ENCODE data around the gene CDH22.
A peak's percentile ranks its signal among the peaks of the same experiment; 100 is the strongest.

The CDH22 gene

DNA sequence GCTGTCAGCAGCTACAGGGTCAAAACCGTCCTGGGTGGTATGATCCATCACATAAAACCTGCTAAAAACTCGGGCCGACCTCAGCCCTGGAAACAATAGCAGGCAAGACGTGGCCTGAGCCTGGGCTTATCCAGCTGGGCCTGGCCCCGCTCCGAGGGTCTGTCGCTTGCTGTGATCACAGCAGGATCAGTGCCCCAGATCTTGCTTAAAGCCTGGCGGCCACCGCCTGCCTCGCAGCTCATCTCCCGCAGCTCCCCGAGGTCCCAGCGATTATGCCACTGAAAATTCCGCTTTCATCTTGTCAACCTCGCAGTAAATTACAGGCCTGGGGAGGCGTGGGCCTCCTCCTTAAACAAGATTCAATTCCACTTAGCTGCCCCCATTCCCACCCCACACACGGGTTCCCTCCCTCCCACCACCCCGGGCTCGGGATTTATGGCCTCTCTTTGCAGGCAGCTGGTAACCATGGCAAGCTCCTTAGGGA lies 40.1 kb downstream of the CDH22 start:
- peak in 2 of 51 donors; percentile 10 to 13 for DNase-seq

DNA sequence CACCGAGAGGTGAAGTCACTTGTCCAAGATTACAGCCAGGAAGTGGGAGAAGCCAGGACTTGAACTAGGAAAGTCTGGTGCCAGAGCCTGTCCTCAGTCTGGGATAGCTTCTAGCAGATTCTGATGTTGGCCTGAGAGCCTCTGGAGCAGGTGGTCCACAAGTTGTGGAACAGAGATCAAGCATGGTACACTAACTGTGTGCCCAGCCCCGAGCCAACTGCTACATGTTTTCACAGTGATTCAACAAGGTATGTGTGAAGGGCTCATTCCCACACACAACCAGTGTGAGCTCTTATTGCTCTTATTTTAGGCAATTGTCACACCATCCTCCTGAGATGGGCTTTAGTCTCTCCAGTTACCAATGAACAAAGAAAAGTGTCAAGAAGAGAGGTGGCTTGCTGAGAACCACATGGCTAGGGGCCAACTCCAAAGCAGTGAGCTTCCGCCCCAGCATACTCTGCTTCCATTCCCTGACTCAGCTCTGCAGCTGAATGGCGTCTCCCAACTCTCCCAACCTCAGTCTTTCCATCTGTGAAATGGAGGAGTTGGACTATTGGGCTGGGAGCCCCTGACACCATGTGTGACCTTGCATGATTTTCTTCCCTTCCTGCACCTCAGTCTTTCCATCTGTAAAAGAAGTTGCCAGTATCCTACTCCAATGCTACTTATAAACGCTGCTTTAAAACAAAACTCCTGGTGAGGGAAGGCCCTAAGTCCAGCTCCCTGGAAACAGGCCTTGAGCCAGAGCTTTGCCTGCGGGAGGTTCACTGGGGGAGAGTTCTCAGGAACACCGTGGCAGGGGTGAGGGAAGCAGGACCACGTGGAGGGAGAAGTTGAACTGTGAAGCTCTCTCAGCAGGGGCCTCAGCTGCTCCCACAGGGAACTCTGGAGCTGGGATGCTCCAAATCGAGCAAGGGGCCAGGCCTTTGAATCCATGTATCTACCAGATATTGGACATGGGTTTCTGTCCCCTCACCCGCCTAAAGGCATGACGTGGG lies 40.9 kb downstream of the CDH22 start:
- peak in 3 of 51 donors; percentile 9 to 30 (median 19) for DNase-seq

DNA sequence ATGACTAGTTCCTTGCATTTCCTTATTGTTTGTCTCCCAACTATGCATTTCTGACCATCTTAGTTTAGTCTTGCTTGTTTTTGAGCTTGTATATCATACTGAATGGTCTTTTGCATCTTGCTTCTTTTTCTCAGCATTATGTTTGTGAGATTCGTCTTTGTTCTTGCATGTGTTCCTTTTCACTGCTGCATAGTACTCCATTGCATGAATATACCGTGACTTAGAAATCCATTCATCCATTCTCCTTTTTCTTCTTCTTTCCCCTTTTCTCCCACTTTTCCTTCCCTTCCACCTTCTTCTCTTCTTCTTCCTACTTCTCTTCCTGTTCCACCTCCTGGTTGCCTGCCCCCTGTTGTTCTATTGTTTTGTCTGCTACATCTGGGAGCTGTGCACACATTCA lies 42.8 kb downstream of the CDH22 start:
- no peak for DNase-seq

DNA sequence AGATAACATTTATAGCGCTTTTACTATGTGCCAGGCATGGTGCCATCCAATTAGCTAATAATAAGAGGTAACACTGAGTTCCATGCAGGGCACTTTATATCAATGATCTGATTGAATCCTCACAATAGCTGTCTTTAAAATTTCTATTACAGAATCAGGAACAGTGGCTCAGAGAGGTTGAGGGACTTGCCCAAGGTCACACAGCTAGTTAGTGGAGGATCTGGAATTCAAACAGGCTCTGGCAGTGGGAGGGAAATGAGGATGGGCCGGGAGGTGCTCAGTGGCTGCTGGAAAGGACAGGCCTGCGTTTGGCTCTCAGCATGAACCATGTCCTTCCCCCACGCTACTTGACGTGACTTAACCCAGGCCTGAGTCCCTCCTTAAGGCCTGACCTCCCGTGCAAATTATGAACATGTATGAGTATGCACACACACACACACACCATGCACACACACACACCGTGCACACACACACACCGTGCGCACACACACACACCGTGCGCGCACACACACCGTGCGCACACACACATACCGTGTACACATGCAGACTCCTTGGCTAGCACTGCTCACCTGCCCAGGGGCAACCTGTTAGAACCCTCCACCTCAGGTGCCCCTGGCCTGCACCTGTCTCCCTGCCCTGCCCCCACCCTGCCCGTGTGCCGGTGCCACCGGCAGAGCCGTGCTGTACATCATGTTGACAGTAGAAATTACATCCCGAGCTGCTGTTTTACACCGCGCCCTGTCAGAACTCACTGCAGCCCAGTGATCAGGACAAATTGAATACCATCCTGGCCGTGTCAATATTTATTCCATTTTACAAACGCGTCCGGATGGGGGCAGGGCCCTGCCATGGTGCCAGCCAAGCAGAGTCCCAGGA lies 43.7 kb downstream of the CDH22 start:
- no peak for DNase-seq

DNA sequence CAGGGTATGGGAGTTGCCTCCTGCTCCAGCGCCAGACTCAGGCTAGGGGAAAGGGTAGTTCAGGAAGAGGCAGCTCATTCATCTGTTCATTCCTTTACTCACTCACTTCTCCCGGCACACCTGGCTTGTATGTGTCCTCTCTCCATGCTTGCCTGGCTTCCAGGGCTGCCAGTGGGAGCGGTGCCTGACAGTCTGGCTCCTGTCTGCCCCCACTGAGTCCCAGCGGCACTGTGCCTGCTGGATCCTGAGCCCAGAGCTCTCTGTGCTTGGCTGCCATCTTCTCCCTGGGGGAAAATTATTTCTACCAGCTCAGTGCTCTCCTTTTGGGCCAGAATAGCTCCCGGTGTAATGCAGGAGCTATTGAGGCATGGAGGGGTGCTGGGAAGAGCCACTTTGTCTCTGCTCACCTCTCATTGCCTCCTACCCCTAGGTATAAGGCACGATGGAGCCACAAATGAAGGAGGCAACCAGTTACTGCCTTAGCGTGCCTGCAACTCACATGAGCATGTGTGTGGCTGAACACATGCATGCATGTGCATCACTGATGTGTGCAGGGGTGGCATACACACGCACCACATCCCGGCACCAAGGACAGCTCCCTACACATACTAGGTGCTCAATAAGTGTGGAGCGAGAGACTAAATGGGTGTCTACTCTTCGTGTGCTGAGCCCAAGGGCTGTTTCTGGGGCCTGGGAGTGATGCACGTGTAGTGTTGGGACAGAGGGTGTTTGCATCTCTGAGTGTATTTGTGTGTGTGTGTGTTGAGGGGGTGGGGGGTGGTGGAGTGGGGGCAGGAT lies 46.6 kb downstream of the CDH22 start:
- DNase-seq: peak in 3 of 51 donors; percentile 3 to 10 (median 5)

DNA sequence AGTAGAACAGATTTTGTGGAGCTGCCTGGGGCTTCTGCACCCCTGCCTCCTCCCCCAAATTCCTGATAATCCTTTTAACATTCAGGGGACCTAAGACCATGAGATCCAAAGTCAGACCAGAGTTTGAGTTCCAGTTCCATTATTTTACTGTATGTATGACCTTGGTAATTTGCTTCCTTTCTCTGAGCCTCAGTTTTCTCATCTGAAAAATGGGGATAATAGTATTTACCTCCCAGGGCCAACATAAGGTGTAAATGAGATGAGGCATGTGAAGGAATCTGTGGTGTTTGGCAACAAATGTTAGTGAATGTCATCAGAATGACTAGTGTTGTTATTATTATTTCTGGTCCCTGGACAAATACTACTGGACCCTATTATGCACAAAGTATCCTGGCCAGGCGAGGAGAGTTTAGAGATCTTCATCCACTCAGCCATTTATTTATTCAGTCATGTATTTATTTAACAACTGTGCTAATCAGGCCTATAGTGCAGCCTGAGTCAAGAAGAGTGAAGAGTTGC lies 47.3 kb downstream of the CDH22 start:
- no peak for DNase-seq

DNA sequence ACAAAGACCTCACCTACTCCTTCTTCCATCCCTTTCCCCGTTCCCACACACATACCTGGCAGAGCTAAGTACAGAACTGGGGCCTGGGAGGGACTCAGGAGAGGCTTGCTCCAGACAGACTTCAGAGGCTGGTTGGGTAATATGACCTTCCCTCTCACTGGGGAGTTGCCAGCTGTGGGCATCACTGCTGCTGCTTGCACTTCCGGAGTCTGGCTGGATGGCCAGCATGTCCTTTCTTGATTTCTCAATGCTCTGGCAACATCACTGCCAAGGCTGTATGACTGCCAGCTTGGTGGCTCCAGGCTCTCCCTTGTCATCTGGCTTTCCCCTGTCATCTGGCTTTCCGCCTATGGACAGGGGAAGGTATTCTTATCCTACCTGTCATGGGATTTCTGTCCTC lies 47.8 kb downstream of the CDH22 start:
- peak in 5 of 51 donors; percentile 7 to 32 (median 17) for DNase-seq

DNA sequence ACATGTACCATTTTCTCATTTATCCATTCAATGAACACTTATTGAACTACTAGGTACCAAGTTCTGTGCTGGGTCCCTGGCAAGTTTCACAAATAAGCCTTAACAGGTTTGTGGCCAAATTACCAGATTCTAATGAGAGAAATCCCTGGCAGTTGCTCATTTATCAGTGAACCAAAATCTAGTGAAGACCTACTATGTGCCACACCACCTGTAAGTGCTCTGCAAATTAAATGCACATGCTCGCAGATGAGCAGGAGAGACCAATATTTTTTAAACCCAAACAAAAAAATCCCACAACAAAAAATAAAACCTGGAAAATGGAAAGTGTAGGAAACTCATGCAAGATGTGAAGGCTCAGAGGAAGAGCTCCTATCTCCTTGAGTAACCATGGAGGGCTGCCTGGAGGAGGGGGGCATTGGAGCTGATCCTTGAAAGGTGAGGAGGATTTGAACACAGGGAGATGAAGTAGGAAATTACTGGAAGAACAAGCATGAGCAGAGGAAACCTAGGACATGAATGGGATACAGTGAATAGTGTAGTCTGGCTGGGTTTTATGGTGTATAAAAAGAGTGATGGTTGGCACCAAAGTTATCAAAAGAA lies 48.9 kb downstream of the CDH22 start:
- no peak for DNase-seq

DNA sequence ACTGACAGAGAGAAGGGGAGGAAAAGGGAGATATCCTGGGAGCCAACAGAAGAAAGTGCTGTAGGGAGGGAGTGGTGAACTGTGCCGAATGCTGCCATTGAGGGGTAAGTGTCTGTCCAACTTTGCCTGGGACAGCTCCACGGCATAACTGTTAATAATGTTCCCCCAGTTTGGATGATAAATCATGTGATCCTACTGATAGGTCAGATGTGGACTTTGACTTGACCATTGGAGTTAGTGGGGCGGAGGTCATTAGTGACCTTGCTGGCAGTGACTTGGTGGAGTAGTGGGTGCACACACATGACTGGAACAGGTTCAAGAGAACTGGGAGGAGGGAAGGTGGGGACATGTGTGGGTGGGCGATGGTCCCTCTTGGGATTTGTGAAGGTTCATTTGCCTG lies 50.4 kb downstream of the CDH22 start:
- no peak for DNase-seq

DNA sequence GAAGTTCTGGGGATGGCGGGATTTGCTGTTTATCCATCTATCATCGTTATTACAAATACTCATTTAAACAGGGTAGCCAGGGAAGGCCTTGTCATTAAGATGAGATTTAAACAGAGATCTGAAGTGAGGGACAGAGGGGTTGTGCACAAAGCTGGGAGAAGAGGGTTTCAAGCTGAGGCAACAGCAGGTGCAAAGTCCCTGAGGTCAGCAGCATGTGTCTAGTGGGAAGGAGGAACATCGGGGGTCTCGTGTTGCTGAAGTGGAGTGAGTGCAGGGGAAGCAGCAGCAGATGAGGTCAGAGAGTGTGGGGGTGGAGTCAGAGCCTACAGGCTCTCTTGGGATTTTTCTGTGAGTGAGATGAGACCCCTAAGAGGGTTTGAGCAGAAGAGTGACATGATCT lies 52.0 kb downstream of the CDH22 start:
- DNase-seq: no peak

DNA sequence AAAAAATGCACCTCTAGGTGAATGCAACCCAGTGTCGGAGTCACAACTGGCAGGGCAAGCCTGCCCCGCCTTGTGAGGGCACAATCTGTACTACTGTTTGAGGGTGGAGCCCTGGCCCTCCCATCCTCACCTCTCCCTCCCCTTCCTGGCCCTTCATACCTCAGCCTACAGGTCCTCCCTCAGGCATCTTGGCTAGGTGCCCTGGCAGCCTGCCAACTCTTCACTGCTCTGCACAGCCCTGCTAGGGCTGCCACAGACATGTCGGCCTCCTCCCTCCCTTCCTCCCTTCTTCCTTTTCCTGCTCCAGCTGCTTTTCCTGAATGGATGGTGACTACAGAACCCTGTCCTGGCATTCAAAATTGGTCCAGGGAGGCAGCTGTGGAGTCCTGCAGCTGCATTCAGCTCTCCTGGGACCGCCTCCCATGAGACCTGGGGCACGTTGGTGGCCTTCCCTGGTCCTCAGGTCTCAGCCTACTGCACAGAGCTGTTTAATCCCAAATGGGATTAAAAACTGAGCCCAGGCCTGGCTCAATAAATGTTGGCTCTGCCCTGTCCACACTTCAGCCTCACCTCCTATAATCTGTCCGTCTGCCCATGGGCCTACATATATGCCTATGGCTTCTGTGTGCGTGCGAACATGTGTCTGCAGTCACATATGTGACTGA lies 52.7 kb downstream of the CDH22 start:
- DNase-seq: peak in 28 of 51 donors; percentile 3 to 57 (median 26)

DNA sequence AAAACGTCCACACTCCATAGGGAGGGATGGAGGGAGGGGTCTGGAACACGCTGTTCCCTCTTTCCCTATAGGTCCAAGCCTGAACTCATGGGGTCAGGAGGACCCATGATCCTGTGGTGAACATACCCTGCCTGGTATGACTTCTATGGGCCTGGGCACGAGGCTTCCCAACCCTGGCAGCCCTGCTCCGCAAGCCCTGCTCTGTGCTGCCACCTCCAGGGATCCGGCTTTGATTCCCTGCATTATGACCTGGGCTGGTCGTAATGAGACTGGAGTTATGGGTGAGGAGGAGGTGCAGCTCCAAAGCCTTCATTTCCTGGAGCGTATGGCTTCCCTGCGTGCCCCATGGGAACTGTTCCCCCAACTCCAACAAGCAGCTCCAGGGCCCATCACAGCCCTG lies 54.9 kb downstream of the CDH22 start:
- DNase-seq: peak in 11 of 51 donors; percentile 7 to 37 (median 14)

DNA sequence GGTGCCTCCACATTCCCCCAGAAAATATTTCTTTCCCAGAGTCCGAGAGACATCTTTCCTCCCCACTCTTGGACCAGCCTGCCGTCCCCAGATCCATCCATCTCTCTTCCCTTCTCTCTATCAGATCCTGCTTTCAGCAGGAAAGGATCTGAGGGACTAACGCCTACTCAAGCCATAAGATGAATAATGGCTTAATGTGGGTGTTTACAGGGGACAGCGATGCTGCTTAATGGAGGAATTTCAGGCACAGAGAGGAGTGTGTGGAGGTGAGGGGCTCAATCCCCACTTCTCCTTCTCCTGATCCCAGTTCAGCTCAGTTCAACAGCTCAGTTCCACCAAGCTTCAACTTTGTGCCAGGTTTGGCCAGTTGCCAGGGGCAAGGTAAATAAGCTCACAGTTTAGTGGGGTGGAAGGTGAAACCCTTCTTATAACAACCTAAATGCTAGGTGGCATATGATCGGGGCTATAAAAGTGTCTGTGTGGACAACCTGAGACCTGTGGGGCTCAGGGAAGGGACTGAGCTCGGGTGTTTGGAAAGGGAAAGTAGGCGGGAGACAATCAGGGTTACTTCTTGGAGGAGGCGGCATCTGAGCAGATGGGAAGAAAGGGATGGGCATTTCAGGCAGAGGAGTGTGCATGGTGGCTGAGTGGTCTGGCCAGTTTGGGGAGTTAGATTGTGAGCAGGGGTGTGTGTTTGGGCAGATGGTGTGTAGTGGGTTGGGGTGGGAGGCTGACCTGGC lies 55.8 kb downstream of the CDH22 start:
- DNase-seq: no peak

DNA sequence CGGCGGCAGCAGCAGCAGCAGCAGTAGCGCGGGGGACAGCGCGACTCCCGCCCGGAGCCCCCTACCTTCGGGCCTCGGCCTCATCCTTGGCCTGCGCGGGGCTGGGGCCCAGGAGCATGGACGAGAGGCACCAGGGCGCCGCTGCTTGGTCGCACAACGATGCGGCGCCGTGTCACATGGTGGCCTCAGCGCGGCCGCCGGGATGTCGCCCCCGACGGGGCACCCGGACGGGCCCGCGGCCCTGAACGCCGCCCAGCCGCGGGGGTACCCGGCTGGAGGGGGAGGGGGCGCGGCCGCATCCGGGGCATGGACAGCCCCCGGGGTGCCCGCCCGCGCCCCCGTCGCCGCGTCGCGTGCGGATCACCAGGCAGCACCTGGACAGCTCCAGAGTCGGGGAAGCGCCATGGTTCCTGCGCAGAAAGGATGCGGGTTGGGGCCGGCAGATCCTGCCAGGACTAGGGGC lies 57.1 kb downstream of the CDH22 start:
- no peak for DNase-seq

DNA sequence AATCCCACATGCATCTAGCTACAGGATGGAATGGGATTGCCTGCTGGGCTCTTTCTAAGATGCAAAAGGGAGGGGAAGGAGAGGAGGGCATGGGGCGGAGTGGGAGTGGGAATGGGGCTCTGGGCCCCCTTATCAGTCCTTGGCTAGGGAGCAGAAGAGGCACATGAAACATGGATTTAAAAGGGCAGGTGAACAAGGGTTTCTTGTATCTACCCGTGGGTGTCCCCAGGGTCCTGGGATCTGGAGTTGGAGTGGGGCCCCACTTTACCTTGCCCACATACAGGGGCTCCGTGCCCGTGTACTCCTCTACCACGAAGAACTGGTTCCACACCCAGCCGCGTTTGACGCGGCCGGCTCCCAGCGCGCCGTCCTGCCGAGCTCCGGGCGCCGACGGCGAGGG lies 57.5 kb downstream of the CDH22 start:
- no peak for DNase-seq

DNA sequence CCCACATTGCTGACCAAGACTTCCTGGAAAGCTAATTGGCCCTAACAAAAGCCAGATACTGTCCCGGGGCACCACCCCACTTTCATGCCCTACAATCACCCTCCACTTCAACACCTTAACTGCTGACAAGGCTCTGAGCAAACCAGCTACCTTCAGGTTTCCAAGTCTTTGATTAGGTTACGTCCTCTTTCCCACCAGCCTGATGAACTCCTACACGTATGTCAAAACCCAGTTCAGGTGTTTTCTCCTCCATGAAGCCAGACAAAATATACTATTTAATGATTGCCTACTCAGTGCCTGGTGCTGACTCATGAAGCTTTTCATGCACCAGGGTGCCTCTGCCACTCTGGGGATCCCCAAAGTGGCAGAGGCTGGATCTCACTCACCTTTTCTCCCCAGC lies 58.6 kb downstream of the CDH22 start:
- no peak for DNase-seq

DNA sequence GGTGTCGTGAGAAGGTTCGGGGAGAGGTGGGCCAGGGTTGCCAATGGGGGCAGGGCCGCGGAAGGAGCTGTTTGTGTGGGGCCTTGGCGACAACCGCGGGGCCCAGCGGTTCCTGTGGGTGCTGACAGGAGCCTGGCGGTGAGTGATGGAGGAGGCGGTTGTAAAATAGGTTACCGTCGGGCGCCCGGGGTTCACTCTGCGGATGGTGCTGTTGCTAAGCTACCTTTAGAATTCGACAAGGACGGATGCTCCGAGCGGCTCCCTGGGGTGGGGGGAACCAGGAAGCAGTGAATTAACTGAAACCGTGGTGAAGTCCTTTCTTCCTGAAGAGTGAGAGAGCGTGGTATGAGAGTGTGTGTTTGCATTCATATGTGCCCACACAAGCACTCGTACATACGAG lies 61.7 kb downstream of the CDH22 start:
- peak in 7 of 51 donors; percentile 5 to 44 (median 12) for DNase-seq

DNA sequence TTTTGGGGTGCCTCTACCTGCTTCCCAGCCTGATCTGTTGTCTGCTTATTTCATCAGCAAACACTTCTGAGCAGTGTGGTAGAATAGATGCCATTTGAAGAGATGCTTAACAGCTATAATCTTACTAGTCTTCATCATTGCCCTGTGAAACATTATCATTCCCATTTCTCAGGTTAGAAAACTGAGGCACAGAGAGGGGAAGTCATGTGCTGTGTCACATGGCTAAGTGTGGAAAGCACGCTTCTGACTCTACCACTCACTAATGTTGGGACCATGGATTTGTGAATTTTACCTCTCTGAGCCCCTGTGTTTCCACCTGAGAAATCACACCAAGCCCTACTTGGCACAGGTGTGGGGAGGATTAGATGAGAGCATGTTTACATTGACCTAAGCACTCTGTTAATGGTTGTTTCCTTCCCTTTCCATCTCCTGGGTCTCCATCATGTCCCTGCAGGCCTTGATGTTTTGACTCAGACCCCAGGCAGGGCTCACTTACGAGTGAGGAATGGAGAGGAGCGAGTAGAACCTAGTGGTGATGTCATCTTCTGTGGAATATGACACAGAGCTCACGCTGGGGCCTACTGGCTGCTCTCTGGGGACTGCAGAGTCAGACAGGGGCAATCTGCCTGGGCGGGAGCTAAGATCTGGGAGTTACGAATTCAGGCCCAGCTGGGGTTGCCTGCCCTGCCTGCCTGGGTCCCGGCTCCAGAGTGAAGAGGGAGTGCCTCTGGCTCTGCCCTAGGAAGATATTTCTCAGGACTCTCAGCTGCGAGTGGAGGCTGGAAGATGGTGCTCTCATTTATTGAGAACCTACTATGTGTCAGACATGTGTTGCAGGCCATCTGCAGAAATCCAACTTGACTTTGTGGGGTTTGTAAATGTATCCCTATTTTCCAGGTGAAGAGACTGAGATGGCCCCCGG lies 64.3 kb downstream of the CDH22 start:
- no peak for DNase-seq

Data from hypothalamus (tissue), 51 donors.